ENCODE measurements around the gene COL23A1. TPM values are rescaled to one million over a fixed set of nuclear protein-coding genes. Genes with fewer than 3 reads are reported as not detected.
"Not testable (repeated sequence)": the region's sequence is repeated elsewhere in the genome, so short reads cannot be mapped to it uniquely, and the experiment has no call there.

The COL23A1 gene
- total RNA-seq, 1 donor from 2014 or later = 75.2 TPM

- TF ChIP-seq CTCF (IDR thresholded peaks at IDR 0.05; ENCODE audit: unreplicated experiment) = no peak
- no peak for DNase-seq (ENCODE audit: low spot score)
- Mint-ChIP-seq H3K27me3 (ENCODE audit: unreplicated experiment) (peaks cover 13% of the 10 kb centered on the region), H3K4me1 (ENCODE audit: unreplicated experiment) (peaks cover 21% of the 10 kb centered on the region), H3K36me3 (ENCODE audit: low read depth, unreplicated experiment) (peaks cover 16% of the 10 kb centered on the region), H3K4me3 (ENCODE audit: unreplicated experiment) (no peak overlapping the region), H3K27ac (ENCODE audit: unreplicated experiment) (no peak overlapping the region), H3K9me3 (ENCODE audit: unreplicated experiment) (no peaks in the 10 kb centered on the region)
Observed at GRCh38 chr5:178201927-178202235, 388.3 kb downstream of the COL23A1 start.

- Mint-ChIP-seq H3K27ac (ENCODE audit: unreplicated experiment) (no peak overlapping the region), H3K36me3 (ENCODE audit: low read depth, unreplicated experiment) (peaks cover 13% of the 10 kb centered on the region), H3K4me1 (ENCODE audit: unreplicated experiment) (peaks cover 16% of the 10 kb centered on the region), H3K27me3 (ENCODE audit: unreplicated experiment) (peaks cover 13% of the 10 kb centered on the region), H3K9me3 (ENCODE audit: unreplicated experiment) (no peaks in the 10 kb centered on the region), H3K4me3 (ENCODE audit: unreplicated experiment) (no peak overlapping the region)
- TF ChIP-seq CTCF (IDR thresholded peaks at IDR 0.05; ENCODE audit: unreplicated experiment) = no peak
- DNase-seq (ENCODE audit: low spot score) = no peak
Observed at GRCh38 chr5:178201221-178201926, 388.8 kb downstream of the COL23A1 start.

GRCh38 chr5:178199581-178200434 lies 390.4 kb downstream of the COL23A1 start:
- Mint-ChIP-seq H3K4me1 (ENCODE audit: unreplicated experiment) (peaks cover 8% of the 10 kb centered on the region), H3K36me3 (ENCODE audit: low read depth, unreplicated experiment) (peaks cover 3% of the 10 kb centered on the region), H3K9me3 (ENCODE audit: unreplicated experiment) (no peaks in the 10 kb centered on the region), H3K27me3 (ENCODE audit: unreplicated experiment) (peaks cover 14% of the 10 kb centered on the region), H3K4me3 (ENCODE audit: unreplicated experiment) (no peak overlapping the region), H3K27ac (ENCODE audit: unreplicated experiment) (no peak overlapping the region)
- no peak for DNase-seq (ENCODE audit: low spot score)
- TF ChIP-seq CTCF (IDR thresholded peaks at IDR 0.05; ENCODE audit: unreplicated experiment) = no peak

- Mint-ChIP-seq H3K27ac (ENCODE audit: unreplicated experiment) (no peak overlapping the region), H3K4me3 (ENCODE audit: unreplicated experiment) (no peak overlapping the region), H3K36me3 (ENCODE audit: low read depth, unreplicated experiment) (no peaks in the 10 kb centered on the region), H3K4me1 (ENCODE audit: unreplicated experiment) (peaks cover 12% of the 10 kb centered on the region), H3K27me3 (ENCODE audit: unreplicated experiment) (peaks cover 10% of the 10 kb centered on the region), H3K9me3 (ENCODE audit: unreplicated experiment) (no peaks in the 10 kb centered on the region)
- no peak for DNase-seq (ENCODE audit: low spot score)
- no peak for TF ChIP-seq CTCF (IDR thresholded peaks at IDR 0.05; ENCODE audit: unreplicated experiment)
Observed at GRCh38 chr5:178198706-178199105, 391.5 kb downstream of the COL23A1 start.

GRCh38 chr5:178198151-178198550 lies 392.0 kb downstream of the COL23A1 start:
- not testable (repeated sequence) for H3K36me3 Mint-ChIP-seq (ENCODE audit: low read depth, unreplicated experiment); DNase-seq (ENCODE audit: low spot score)

More at GRCh38 chr5:178198151-178198550, 392.0 kb downstream of the COL23A1 start:
- not testable (repeated sequence) for H3K27ac Mint-ChIP-seq (ENCODE audit: unreplicated experiment); H3K9me3 Mint-ChIP-seq (ENCODE audit: unreplicated experiment); H3K4me3 Mint-ChIP-seq (ENCODE audit: unreplicated experiment); H3K27me3 Mint-ChIP-seq (ENCODE audit: unreplicated experiment)
- H3K4me1 Mint-ChIP-seq (ENCODE audit: unreplicated experiment) = peaks cover 16% of the 10 kb centered on the region
